Cardiac septum (tissue), 1 donor: ENCODE results near the gene GHITM. TPM values are rescaled to one million over a fixed set of nuclear protein-coding genes. Genes with fewer than 3 reads are reported as not detected.
"Not testable (repeated sequence)": the region's sequence is repeated elsewhere in the genome, so short reads cannot be mapped to it uniquely, and the experiment has no call there.

ENCODE experiments used
- DNase-seq: peaks from one replicate; pipeline ENCODE4 v3.0.0-alpha.2; 2020; ENCODE audit warnings: low spot score
- intact Hi-C: fragments of 100-400 bp; cut with DNase I; formaldehyde crosslinking; loops from one replicate; pipeline ENCODE4 v1.14.0; 2022
- total RNA-seq: library from RNA; stranded (reverse); fragmentation: NEBNext Ultra II Directional; extraction: Animal tissue kit (Norgen Biotek cat#: 25700); gene quantifications from one replicate; pipeline ENCODE4 v1.2.1, GENCODE V29; 2021
- donor health status: DM: no; HTN: no; CAD: no.

The GHITM gene
- total RNA-seq, 1 donor from 2014 or later, result 395 TPM

DNA sequence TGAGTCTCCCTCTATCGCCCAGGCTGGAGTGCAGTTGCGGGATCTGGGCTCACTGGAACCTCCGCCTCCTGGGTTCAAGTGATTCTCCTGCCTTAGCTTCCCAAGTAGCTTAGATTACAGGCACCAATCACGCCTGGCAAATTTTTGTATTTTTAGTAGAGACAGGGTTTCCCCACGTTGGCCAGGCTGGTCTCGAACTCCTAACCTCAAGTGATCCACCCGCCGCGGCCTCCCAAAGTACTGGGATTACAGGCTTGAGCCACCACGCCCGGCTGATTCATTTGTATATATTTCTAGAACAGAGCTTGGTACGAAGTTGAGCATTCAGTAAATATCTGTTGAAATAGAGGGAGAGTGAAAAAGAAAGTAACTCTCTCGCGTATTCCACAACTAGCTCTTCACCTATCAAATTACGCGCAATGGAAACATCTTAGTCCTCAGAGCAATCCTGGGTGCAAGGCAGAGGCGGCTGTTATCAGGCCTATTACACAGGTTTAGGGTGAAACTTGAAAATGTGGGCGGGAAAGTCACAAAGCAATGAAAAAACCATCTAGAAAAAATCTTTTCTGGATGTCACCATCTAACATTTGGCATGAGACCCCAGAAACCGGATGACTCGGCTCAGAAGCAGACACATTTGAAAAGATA, 707 bp upstream of the GHITM start:
- intact Hi-C loops, result no loop called here
- no peak for DNase-seq

DNA sequence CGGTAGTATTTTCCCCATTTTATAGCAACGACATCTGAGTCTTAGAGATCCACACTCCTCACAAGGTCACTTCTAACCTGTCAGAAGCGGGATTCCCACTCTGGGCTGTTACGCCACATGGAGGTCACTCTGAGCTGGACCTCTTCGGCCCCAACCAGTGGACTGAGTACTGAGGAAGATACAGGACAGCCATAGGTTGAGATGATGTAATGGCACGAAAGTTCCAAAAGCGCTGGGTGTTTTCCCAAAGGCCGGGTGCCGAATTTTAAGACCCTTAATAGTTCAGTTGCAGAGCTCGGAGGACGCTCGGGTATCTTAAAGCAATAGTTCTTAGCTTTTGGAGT, 699 bp downstream of the GHITM start:
- DNase-seq, result no peak
- intact Hi-C loops, result no loop called here

DNA sequence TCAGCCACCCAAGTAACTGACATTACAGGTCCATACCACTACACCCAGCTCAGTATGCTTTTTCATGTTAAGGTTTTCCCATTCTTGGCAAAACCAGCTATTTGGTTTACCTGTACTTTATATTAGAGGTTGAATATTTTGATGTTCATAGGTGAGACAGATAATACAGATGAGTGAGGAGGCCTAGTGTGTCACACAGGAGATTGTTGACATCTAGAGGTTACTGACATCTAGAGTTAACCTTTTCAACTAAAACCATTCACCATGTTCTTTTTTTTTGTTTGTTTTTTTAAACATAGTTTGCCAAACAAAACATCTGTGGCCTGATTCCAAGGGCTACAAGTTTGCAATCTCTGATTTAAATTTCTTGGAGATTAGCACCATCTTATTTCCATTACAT, 8.0 kb downstream of the GHITM start:
- DNase-seq, result no peak
- intact Hi-C loops, result loop anchor here (5.0 kb wide), 1 partner anchor 50 kb away; no protein-coding TSS in a partner anchor

DNA sequence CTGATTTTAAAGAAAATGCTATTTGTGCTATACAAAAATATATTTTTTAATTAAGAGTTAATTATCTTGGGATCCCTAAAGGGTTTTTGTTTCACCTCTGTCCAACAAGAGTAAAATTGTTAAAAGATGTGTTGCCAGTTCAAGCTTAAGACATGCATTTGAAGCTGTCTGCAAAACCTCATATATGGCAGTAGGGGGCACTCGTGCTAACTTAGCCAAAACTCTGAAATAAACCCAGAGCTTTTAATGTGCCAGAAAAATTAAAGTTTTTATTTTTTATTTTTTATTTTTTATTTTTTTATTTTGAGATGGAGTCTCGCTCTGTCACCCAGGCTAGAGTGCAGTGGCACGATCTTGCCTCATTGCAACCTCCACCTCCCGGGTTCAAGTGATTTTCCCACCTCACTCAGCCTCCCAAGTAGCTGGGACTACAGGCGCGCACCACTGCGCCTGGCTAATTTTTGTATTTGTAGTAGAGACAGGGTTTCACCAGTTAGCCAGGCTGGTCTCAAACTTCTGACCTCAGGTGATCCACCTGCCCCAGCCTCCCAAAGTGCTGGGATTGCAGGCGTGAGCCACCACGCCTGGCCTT, 8.8 kb downstream of the GHITM start:
- DNase-seq, result not testable (repeated sequence)
- intact Hi-C loops, result loop anchor here (5.0 kb wide), 1 partner anchor 49 kb away; no protein-coding TSS in a partner anchor

DNA sequence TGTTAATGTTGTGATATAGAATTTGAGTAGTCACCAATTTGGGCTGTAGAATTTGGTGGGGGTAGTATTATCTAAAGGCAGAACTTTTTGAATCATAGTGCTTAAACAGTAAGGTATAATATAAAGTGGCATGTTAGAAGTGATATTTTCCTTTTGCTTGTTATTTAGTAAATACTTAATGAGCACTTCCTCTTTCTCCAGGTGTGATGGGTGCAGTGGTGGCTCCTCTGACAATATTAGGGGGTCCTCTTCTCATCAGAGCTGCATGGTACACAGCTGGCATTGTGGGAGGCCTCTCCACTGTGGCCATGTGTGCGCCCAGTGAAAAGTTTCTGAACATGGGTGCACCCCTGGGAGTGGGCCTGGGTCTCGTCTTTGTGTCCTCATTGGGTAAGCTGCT, 10.5 kb downstream of the GHITM start:
- no peak for DNase-seq
- intact Hi-C loops, result loop anchor here (5.0 kb wide), 1 partner anchor 47 kb away; no protein-coding TSS in a partner anchor

DNA sequence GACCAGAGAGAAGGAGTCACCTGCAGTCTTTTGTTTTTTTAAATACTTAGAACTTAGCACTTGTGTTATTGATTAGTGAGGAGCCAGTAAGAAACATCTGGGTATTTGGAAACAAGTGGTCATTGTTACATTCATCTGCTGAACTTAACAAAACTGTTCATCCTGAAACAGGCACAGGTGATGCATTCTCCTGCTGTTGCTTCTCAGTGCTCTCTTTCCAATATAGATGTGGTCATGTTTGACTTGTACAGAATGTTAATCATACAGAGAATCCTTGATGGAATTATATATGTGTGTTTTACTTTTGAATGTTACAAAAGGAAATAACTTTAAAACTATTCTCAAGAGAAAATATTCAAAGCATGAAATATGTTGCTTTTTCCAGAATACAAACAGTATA, 13.5 kb downstream of the GHITM start:
- no peak for DNase-seq
- intact Hi-C loops, result no loop called here

DNA sequence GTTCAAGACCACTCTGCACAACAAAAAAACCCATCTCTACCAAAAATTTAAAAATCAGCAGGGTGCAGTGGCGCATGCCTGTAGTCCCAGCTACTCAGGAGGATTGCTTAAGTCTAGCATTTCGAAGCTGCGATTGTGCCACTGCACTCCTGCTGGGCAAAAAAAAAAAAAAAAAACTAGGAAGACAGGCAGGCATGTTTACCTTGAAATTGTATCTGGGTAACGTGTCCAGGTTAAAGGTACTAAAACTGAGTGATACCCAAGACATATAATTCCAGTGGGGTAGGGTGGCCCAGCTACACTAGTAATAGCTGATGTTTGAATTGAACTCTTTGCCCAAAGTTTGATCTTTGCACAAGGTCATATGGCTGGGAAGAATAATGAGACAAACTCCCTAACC, 16.2 kb downstream of the GHITM start:
- DNase-seq, result no peak
- intact Hi-C loops, result no loop called here

DNA sequence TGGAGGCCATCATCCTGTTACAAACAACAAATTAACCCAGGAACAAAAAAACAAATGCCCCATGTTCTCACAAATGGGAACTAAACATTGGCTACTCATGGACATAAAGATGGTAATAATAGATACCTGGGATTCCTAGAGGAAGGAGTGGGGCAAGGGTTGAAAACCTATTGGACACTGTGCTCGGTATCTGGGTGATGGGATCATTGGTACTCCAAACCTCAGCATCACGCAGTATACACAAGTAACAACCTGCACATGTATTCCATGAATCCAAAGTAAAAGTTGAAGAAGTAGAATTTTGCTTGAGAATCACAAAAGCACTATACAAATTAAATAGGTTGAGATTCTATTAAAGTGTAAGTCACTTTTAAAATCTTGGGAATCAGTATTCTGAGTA, 16.7 kb downstream of the GHITM start:
- intact Hi-C loops, result no loop called here
- no peak for DNase-seq

DNA sequence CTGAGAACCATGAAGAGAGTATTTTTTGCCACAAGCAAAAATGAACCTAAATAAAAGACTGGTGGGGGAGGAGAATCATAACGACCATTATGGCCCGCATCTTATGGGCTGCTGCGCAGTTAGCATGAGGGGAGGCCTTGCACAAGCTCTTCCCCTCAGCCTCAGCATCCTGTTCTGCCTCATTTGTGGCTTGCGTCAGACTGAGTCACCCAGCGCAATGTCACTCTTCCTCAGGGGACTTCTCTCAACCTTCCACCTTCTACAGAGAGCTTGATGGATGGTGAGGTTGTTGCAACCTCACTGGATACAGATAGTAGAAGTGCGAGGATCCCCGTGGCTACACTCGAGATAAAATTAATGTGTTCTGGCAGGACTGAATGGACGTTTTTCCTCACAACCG, 17.5 kb downstream of the GHITM start:
- peak; percentile 89 for DNase-seq
- intact Hi-C loops, result no loop called here

DNA sequence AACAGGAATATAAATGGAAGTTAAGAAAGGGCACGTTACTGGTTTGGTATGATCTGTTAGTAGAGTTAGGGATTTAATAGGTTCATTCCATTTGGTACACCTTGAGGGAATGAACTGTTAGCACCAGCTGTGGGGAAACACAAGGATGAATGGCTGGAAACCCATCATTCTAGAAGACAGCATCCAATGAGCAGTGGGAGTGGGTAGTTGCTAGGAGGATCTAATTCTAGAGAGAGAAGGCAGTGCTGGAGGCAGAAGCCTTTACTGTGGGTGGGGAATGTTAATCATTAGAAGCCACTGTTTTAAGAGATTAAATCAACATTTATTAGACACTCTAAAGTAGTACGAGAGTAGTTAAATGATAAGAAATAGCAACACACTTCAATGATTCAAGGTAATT, 18.8 kb downstream of the GHITM start:
- no peak for DNase-seq
- intact Hi-C loops, result no loop called here

DNA sequence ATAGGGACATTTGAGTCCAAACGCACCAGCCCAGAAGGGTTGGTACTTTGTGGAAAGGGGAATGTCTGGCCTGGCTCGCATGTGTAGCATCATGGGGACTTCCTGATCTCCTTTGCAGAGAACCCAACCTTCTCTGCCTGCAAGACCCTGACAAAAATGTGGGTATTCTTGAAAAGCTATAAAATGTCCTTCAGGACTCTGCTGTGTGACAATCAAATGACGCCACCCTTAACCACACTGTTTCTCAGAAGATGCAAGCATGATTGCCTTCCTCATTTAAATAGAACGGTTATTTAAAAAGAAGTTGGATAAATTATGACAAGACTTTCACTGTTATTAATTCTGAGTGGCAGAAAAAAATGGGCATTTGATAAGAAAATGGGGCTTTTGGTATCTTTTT, 19.2 kb downstream of the GHITM start:
- no peak for DNase-seq
- intact Hi-C loops, result no loop called here

DNA sequence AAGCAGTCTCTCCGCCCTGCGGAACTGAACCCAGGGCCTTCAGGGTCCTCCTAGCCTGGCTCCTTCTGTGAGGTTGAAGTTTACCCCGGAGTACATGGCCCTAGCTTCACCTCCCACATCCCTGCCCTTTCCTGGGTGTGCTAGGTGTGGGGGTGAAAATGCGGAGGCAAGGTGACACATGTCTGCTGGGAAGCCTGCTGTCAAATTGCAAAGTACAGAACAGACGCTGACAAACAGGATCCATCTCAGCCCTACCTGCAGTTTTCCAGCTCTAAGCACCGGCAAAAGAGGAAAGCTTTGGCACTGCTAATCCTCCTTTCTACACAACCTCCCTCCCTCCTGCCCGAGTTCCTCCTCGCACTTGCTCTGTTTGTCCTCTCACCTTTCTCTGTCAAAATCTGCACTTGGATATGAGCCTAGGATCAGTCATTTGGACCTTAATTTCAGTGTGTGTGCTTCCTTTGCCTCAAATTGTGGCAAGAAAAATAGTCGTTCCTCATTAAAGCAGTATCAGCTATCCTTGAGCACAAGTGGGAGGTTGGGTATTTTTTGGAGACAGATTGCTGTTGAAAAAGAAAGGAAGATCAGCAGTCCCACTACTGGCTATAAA, 19.9 kb downstream of the GHITM start:
- no peak for DNase-seq
- intact Hi-C loops, result no loop called here

DNA sequence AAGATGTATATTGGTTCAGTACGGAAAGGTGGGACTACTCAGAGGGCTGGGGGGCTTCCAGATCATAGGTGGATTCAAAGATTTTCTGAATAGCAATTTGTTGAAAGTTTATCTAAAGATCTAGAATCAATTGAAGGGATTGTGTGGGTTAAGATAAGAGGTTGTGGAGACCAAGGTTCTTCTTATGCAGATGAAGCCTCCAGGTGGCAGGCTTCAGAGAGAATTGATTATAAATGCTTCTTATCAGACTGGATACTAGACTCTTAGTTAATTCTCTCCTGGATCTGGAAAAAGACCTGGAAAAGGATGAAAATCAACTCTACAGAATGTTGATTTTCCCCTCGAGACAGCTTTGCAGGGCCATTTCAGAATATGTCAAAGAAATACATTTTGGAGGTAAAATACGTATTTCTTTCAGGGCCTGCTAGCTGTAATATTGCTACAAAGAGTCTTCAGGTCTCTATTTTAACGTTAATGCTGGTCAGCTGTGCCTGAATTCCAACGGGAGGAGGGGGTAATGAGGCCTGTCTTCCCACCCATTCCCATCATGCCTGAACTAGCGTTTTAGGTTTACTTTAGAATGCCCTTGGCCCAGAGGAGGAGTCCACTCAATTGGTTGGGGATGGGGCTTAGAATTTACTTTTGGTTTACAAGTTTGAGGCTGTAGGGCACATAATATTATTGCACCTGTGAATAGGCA, 21.5 kb downstream of the GHITM start:
- no peak for DNase-seq
- intact Hi-C loops, result no loop called here

DNA sequence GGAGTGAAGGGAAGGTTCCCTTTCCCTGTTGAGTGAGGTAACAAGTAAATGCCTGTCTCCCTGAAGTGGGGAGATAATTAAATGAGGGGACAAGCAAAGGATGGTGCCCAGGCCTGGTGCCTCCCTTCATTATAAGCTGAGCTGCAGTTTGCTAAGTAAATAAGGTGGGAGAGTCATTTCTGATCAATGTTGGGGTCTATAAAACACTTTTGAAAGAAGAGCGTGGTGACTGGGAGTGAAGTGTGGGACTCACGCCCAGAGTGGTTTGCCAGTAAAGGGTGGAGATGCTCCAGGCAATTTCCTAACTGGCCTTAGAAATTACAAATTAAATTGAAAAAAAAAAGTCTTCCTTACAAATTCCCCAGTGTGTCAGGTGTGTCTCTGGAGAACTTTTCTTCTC, 24.7 kb downstream of the GHITM start:
- DNase-seq, result no peak
- intact Hi-C loops, result no loop called here

DNA sequence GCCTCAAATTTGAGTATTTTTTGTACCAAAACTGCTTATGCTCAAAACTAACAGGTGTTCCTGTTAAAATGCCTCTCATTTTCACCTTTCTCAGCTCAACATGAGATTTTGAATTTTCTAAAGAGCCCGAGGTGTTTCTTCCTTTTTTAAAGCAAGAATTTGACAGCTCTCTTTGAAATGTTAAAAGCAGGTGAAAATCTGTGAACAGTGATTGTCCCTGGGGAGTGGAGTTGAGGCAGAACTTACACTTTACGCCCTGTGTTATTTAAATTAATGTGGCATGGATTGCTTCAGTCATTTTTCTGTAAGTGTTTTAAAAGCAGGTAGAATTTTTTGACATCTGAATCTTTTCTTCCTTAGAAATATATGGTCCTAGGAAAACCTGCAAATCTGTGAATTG, 25.1 kb downstream of the GHITM start:
- no peak for DNase-seq
- intact Hi-C loops, result no loop called here

DNA sequence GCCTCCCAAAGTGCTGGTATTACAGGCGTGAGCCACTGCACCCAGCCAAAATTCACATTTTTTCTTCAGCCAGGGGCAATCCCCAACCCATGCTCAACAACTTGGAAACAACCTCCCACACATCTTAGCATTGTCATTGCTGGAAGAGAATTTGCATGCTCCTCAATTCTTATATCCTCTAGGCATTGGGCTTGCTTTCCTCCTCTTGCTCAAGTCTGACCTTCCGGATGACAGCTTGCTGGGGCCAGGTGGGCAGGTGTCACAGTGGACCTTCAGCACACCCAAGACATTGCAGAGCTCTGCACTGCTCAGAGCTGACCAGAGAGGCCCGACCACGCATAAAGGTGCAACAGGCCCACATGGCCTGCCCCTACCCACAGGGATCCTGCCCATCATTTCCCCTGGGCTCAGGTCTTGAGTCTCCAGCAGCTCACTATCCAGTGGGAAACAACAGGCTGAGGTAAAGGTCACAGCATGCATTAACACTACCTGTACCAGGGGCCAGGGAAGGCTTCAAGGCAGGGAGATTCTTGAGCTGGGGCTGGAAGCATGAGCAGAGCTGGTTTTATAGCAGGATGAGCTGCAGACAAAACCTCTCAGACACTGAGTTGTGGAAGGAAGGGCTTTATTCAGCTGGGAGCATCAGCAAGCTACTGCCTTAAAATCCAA, 27.4 kb downstream of the GHITM start:
- intact Hi-C loops, result no loop called here

DNA sequence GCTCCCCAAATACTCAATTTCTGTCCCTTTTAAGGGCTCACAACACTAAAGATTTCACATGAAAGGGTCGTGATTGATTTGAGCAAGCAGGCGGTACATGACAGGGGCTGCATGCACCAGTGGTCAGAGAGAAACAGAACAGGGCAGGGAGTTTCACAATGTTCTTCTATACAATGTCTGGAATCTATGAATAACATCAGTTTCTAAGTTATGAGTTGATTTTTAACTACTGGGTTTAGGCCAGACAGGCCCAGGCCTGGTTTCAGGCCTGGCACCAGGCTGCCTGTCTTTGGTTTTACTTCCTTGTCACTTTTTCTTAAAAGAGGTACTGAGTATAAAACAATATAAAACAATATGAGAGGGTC, 28.0 kb downstream of the GHITM start:
- intact Hi-C loops, DNase-seq: not testable (repeated sequence)

More for the DNA sequence above, 27.4 kb downstream of the GHITM start:
- no peak for DNase-seq

DNA sequence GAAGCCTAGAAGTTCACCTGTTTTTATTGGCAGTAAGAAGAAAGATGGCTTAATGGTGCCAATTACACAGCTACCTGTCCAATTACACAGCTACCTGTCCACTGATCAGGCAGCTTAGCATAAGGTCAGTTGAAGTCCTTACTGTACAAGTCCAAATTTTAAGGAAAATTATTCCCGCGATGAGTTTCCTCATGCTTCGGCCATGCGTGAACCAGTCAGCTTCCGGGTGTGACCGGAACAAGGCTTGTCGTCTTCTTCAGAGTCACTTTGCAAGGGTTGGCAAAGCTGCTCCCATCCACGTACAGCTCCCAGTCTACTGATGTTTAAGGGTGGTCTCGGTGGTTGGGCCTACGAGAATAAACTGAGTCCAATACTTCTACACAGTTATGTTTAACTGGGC, 29.1 kb downstream of the GHITM start:
- DNase-seq, intact Hi-C loops: not testable (repeated sequence)

DNA sequence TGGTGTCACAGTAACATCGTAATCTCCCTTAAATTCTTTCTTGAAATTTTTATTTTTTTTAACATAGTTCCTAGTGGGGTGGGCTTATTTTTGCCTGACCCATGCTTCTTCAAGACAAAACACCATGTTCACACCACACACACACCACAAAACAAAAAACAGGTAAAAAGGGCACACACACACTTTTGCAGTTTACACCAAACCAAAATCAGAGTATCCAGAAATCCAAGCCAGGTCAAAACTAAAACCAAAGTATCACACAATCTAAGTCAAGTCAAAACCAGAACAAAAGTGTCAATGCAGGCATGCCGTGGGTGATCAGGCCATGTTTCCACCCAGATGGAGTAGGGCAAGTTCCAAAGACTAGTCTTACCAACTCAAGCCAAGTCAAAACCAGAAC, 31.9 kb downstream of the GHITM start:
- intact Hi-C loops, result not testable (repeated sequence)

More for the DNA sequence above, 31.9 kb downstream of the GHITM start:
- DNase-seq, result not testable (repeated sequence)
